Neural cell (in vitro differentiated cells): ENCODE data around the gene AMPH.

Experiments
- CTCF ChIP-seq: fragments of 450-650 bp; IDR thresholded peaks from 2 replicates; pipeline ENCODE4 v1.5.1; 2014; ENCODE audit warnings: antibody characterized with exemption, mild to moderate bottlenecking, moderate library complexity; ENCODE audit not compliant: poor library complexity, severe bottlenecking
- EP300 ChIP-seq: fragments of 450-650 bp; conservative IDR thresholded peaks from 2 replicates; pipeline ENCODE4 v1.6.1; 2014; ENCODE audit warnings: antibody characterized with exemption, mild to moderate bottlenecking, moderate library complexity; ENCODE audit not compliant: poor library complexity, severe bottlenecking
- EZH2 ChIP-seq: fragments of 200-600, 300-800 bp; shearing (Covaris generic), sonication (generic); IDR thresholded peaks from 2 replicates; pipeline ENCODE4 v1.6.1; 2014; ENCODE audit warnings: antibody characterized with exemption, low read length, borderline replicate concordance, mild to moderate bottlenecking; ENCODE audit not compliant: insufficient read depth, poor library complexity, severe bottlenecking
- MXI1 ChIP-seq: fragments of 450-650 bp; conservative IDR thresholded peaks from 2 replicates; pipeline ENCODE4 v1.6.1; 2014; ENCODE audit warnings: antibody characterized with exemption, mild to moderate bottlenecking; ENCODE audit not compliant: poor library complexity, severe bottlenecking
- POLR2AphosphoS5 ChIP-seq: IDR thresholded peaks from 2 replicates; pipeline ENCODE4 v1.6.1; 2012
- RAD21 ChIP-seq: fragments of 450-650 bp; conservative IDR thresholded peaks from 2 replicates; pipeline ENCODE4 v1.6.1; 2014; ENCODE audit warnings: antibody characterized with exemption, mild to moderate bottlenecking, moderate library complexity
- REST ChIP-seq: IDR thresholded peaks from 2 replicates; pipeline ENCODE4 v1.6.1; 2012; ENCODE audit warnings: borderline replicate concordance
- SMC3 ChIP-seq: fragments of 450-650 bp; conservative IDR thresholded peaks from 2 replicates; pipeline ENCODE4 v1.6.1; 2014; ENCODE audit warnings: antibody characterized with exemption, mild to moderate bottlenecking, moderate library complexity; ENCODE audit not compliant: poor library complexity
- TAF1 ChIP-seq: IDR thresholded peaks from 2 replicates; pipeline ENCODE4 v1.6.1; 2012; ENCODE audit warnings: low read depth

- TF ChIP-seq CTCF: no peak
- no peak for TF ChIP-seq EZH2
- no peak for TF ChIP-seq EP300
- TF ChIP-seq REST: no peak
- no peak for TF ChIP-seq POLR2AphosphoS5
- TF ChIP-seq TAF1: no peak
- no peak for TF ChIP-seq RAD21
- no peak for TF ChIP-seq SMC3
- no peak for TF ChIP-seq MXI1
Measured at GRCh38 chr7:38541440-38541839, 89.7 kb downstream of the AMPH start.
